ENCODE measurements around the gene WNT5A.

- TF ChIP-seq EZH2 (IDR thresholded peaks at IDR 0.05; ENCODE audit: insufficient read depth, poor library complexity, severe bottlenecking) (no peak), EZH2phosphoT487 (IDR thresholded peaks at IDR 0.05; ENCODE audit: insufficient read depth, low read depth) (no peak)
Observed at GRCh38 chr3:55471084-55471483, 16.0 kb downstream of the WNT5A start.

Data from GM23248 (cell line).